HPDE6-E6E7 (cell line): ENCODE data around the gene APBB1IP.
A peak's percentile ranks its signal among the peaks of the same experiment; 100 is the strongest.
"Not testable (repeated sequence)": the region's sequence is repeated elsewhere in the genome, so short reads cannot be mapped to it uniquely, and the experiment has no call there.

Experiments
- DNase-seq: peaks from one replicate; pipeline ENCODE4 v3.0.0; 2011; ENCODE audit warnings: missing footprints; ENCODE audit errors: extremely low spot score

Gene APBB1IP

DNA sequence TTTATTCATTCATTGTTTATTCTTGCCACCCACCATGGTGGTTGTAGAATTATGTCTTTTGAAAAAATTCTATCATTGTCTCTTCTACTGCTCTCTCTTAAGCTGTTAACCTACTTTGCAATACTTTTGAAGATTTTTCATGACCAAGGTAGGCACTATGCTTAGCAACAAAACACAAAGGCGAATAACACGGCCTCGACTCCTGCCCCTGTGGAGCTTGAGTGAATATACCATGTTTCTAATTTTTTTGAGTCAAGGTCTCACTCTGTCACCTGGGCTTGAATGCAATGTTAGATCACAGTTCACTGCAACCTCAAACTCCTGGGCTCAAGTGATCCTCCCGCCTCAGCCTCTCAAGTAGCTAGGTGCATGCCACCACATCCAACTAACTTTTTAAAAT lies 39.4 kb downstream of the APBB1IP start:
- DNase-seq: no peak

DNA sequence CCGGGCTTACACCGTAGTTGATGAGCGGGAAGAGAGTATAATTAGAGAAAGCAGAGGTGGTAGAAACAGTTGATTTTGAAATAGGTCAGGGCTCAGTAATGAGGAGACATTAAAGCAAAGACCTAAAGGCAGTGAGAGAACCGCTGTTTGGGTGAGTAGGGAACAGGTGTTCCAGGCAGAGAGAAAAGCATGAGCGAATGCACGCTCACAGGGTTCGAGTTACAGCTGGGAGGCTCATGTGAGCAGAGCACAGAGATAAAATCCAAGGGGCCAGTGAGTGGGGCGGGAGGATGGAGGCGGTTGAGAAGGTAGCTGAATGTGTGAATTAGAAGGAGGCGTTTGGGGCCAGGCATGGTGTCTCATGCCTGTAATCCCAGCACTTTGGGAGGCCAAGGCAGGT lies 39.9 kb downstream of the APBB1IP start:
- no peak for DNase-seq

DNA sequence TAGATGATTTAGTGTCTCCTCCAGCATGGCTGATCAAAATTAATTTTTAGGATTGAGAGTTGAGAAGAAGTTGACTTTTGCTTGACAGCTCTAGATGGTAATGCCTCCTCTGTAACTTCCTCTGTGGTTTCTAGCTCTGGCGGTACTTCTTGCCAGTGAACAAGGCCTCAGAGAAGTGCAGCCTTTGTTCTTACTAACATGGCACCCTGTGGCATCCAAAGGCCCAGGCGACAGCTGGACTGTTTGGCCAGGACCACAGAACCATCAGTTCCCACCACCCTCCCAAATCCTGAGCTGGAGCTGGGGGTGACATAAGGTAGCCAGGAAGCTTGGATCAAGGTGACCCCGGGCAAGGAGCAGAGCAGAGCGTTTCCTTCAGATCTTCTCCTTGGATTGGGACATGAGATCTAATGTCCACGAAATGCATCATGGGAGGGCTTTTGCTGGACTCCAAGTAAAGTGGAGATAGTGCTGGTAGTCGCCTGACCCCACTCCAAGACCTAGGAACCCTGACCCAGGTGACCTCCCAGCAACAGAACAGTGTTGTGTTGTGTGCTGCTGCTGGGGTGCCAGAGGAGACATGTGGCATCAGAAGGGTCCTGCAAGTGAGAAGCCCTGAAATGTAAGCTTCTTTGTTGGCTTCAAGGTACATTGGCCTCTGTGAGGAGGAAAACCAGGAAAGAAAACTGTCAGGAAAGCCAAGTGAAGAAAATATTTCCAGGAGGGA lies 41.8 kb downstream of the APBB1IP start:
- no peak for DNase-seq

DNA sequence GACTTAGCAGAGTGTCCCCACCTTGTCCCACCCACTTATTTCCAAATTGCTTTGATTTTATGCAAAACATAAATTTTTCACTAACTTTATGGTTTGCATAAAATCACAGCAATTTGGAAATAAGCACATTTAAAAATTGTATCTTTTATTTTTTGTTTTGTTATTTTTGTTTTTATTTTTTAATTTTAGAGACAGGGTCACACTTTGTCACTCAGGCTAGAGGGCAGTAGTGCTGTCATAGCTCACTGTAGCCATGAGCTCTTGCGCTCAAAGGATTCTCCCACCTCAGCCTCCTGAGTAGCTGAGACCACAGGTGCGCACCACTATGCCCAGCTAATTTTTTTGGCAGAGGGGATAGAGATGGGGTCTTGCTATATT lies 43.2 kb downstream of the APBB1IP start:
- DNase-seq: no peak

DNA sequence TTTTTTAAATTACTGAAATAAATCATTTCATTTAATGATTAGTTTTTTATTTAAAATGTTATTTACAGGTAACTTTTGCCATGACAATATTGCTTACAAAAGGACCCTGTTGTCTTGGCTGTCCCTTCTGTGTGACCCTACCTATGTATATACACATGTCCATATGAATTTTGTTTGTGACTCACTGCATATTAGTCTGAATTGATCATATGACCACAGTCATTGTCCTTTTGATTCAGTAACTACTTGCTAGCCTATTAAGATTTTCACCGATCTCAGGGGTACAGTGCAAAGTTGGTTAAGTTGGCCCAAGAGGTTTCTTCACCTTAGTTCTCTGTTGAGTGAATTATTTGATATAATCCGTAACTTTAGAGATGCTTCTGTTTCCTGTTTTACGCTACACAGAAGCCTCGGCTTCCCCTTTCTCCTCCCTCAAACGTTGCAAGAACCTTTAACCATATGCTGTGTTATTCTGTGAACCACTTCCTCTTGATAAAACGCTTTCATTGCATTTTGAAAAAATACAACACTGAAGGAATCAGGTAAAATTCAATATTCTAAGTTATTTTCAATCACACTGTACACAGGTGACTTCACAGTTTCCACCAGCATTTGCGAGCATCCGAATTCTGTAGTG lies 43.9 kb downstream of the APBB1IP start:
- no peak for DNase-seq

DNA sequence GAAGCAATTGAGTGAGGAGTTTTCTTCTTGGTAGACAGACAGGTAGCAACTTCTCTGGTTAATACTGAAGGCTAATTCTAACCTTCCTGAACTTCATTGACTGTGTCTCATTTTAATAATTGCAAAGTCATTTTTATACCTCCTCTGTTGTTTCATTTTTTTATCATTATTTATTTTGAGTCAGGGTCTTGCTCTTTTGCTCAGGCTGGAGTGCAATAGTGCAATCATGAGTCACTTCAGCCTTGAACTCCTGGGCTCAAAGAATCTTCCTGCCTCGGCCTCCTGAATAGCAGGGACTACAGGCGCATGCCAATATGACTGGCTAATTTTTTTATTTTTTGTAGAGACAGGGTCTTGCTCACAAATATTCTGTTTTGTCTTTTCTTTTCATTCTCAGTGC lies 45.4 kb downstream of the APBB1IP start:
- no peak for DNase-seq

DNA sequence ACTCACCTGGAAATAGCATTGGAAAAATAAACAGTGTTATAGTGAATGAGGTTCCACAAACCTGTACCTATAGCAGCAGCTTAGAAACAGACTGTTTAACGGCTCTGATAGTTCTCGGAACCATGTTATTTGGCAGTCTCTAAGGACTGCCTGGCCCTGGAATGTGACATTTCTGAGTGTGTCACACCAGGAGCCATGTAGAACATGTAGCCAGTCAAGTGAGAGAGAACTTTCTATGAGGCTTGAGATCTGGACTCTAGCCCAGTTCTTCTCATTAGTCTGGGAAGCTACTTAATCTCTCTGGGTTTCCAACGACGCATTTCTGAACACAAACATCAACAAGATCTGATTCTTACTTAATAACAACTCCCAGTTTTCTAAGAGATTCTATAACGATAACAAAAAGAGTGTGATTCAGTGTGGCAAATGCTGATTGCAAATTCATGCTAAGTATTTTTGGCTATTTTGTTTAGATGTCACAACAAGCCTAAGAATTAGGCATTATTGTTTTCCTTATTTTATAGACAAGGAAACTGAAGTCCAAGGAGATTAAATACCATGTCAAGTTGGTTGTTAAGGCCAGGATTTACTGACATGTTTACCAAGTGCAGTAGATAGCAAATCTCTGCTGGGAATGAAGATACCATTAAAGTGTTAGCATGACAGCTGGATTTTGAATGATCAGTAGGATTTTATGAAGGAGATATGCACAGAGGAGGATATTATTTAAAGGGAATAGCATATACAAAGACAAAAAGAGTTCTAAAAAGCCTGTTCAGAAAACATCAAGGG lies 47.2 kb downstream of the APBB1IP start:
- no peak for DNase-seq

DNA sequence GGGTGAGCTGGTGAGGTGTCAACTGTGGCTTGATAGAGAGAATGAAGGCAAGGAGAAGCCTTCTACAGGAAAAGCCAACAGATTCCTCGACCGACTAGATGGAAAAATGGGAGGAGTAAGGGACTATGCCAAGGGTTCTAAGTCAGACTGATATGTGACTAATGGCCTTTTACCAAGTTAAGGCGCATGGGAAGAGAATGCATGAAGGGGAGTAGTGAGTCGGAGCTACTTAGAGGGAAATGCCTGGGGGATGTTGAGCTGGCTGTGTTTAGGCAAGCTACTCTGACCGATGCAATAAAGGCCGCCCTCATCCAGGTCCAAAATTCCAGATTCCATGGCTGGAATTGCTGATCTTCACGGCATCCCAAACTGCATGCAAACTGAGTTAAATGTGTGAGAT lies 48.2 kb downstream of the APBB1IP start:
- DNase-seq: no peak

DNA sequence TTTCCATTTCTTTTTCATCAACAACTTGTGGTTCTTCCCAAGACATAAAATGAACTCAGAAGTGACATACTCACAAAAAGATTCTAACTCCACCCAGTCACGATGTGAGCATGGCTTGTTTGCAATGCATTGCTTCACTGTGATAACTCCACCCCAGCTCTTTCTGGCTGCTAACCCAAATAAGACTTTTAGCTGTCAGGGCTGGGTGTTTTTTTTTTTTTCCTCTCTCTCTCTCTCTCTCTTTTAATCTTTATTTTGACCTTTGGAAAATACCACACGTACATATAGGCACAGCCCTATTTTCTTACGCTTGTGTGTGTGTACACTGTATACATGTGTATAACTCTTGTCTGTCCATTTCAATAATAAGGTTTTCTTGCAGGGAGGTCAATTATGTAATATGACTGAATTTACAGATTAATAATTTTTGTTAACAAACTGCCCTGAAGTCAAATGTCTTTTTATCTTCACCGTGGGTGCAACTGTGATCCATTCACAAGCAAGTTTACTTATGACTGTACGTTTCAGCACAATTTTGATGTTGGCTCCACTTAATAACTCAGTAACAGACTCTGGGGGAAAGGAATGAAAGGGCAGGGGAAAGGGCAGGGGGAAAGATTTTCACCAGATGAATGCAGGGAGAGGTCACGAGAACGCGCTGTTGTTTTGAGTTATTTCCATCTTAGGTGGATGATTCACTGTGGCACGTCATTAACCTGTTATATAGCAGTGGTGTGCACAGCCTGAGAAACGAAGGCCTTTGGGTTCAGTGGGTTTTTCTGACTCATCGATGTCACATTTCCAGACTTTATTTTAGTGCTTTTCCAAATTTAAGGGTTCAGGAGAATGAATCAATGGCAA lies 49.1 kb downstream of the APBB1IP start:
- DNase-seq: peak; percentile 12

DNA sequence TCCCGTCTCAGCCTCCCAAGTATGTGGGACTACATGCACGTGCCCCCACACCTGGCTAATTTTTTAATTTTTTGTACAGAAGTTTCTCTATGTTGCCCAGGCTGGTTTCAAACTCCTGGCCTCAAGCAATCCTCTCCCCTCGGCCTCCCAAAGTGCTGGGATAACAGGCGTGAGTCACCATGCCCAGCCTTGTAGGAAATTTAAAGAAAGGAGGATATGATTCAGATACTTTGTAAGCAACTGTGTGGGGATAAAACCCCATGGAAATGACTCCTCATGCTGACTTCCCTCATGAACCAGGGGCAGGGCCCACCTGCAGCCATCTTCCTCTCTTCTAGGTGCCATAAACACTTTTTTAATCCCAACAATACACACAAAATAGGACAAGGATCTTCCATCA lies 50.2 kb downstream of the APBB1IP start:
- DNase-seq: no peak

DNA sequence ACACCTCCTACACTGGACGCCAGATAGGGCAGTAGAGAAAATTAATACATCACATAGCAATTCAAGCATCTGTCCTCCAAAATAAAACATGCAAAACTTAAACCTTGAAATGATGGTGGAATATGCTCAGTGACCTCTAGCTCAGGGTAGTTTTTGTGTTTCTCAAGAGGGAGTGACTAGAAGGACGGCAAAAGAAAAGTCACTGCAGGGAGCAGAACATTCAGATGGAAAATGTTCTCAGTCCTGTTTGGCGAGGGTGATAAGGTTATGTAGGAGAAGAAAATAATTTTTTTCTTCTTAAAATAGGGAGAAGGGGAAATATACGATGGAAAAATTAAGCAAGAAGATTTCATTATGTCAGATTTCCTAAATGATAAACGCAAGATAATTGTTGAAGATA lies 50.9 kb downstream of the APBB1IP start:
- no peak for DNase-seq

DNA sequence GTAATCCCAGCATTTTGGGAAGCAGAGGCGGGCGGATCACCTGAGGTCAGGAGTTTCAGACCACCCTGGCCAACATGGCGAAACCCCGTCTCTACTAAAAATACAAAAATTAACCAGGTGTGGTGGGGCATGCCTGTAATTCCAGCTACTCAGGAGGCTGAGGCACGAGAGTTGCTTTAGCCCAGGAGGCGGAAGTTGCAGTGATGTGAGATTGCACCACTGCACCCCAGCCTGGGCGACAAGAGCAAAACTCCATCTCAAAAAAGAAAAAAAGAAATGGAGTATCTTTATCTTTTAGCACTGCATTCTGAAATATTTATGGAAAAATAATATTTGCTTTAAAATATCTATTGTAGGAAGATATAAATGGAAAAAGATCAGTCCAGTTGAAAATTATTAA lies 52.2 kb downstream of the APBB1IP start:
- not testable (repeated sequence) for DNase-seq

DNA sequence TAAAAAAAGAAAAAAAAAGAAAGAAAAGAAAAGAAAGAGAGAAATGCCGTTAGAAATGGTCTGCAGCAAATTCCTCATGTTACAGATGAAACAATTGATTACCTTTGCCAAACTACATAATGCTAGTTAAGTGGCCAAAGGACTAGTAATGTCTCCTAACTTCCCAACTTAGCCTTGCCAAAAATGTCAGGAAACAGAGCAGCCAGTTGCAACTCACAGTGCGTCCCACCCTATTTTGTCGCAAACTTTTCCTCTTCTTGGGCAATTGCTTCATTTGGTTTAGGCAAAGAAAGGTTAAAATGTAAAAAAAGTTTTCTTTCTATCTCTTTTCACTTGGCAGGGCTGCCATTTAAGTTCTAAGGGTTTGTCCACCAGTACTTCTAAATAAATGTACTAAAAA lies 53.1 kb downstream of the APBB1IP start:
- no peak for DNase-seq

DNA sequence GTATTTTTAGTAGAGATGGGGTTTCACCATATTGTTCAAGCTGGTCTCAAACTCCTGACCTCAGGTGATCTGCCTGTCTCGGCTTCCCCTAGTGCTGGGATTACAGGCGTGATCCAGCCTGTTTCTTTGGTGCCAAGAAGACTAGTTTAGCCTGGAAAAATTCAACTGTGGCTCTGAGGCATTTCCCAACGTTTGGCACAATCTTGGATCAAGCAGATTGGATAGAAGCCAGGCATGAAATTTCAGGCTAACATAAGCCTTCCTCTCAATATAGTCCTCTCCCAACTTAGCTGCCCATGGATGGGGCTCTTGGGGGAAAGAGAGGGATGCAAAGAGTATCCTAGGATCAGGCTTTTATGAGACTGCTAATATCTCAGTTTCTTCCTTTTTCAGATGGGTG lies 53.8 kb downstream of the APBB1IP start:
- no peak for DNase-seq

DNA sequence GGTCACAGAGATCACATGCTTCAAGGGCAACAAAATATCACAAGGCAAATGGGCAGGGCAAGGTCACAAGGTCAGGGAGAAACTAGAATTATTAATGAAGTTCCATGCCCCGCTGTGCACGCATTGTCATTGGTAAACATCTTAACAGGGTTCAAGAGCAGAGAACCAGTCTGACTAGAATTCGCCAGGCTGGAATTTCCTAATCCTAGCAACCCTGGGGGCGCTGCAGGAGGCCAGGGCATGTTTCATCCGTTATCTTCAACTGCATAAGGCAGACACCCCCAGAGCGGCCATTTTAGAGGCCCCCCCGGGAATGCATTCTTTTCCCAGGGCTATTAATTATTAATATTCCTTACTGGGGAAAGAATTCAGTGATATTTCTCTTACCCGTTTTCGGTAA lies 54.6 kb downstream of the APBB1IP start:
- not testable (repeated sequence) for DNase-seq

DNA sequence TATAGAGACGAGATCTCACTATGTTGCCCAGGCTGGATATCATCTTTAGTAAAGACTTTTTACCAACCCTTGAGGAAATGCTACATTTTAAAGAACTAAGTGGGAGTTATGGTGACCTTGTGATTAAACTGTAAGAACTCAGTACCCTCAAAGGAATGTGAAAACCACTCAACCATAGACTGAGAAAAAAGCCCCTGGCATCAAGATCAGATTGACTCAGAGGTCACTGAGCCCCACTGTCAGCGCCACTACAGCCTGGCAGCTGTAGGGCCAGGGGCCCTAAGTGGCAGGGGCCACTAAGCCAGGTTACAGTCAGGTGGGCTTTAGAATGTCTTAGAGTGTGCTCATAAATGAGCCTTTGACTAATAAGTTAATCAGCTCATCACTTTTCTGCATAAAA lies 55.9 kb downstream of the APBB1IP start:
- no peak for DNase-seq

DNA sequence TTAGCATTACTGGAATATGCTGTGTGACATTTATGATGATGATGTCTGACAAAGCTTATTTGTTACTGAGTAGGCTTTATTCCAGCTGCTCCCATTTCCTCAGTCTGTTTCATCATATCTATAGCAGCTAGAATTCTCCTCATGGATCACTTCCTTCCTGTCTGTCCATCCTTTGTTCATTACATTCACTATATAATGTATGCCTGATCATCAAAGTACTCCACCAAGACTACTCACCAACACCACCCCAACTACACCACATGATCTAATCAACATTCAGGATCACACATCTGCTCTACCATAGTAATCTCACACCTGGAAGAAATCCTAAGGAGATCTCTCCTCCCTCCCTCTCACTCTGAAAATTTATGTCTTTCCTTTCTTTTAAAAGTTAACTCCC lies 61.3 kb downstream of the APBB1IP start:
- no peak for DNase-seq

DNA sequence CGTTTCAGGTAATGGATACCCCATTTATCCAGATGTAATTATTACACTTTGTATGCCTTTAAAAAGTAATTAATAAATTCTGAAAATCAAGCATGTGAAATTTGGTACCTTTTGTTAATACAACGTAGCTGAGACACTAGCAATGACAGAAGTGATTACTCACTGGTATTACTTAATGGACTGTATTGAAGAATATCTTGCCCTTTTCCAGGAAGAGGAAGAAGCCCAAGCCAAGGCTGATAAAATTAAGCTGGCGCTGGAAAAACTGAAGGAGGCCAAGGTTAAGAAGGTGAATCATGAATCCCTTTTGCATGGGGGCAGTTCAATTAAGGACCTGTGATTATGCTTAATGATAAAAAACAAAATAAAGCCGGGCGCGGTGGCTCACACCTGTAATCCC lies 64.8 kb downstream of the APBB1IP start:
- DNase-seq: no peak

DNA sequence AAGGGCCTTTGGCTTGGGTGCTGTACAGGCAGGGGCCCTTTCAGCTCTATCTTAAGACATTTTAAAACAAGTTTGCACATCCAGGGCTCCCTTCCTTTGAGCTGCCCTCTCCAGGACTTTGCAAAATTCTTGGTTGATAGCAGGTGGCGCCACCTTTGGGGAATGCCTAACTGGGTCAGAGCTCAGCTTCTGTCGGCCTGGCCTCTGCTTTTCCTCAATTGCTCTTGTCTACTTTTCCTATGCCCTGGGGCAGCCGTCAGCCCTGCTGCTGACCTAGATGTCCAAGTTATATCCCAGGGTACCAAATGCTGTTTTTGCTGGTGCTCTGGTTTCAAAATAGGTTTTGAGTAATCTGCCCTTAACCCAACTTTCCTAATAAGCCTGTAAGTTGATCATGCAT lies 65.8 kb downstream of the APBB1IP start:
- no peak for DNase-seq

DNA sequence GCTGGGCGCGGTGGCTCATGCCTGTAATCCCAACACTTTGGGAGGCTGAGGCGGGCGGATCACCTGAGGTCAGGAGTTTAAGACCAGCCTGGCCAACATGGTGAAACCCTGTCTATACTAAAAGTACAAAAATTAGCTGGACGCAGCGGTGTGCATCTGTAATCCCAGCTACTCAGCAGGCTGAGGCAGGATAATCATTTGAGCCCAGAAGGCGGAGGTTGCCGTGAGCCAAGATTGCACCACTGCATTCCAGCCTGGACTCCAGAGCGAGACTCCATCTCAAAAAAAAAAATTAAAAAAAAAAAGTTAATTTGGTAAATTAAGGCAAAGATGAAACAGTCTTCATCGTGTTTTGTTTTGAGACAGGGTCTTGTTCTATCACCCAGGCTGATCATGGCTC lies 66.3 kb downstream of the APBB1IP start:
- not testable (repeated sequence) for DNase-seq

DNA sequence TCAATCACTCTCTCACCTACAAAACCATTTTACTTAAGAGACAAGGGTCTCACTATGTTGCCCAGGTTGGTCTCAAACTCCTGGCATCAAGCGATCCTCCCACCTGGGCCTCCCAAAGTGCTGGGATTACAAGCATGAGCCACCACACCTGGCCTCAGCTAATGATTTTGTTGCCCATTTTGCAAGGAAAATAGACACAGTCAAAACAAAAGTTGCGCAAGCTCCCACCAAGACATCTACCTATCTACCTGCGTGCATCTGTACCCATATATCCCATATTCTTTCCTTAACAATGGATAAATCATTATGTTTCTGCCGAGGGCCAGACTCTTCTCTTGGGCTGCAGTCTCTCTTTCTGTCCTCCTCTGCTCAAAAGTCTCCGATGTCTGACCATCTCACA lies 67.3 kb downstream of the APBB1IP start:
- DNase-seq: no peak

DNA sequence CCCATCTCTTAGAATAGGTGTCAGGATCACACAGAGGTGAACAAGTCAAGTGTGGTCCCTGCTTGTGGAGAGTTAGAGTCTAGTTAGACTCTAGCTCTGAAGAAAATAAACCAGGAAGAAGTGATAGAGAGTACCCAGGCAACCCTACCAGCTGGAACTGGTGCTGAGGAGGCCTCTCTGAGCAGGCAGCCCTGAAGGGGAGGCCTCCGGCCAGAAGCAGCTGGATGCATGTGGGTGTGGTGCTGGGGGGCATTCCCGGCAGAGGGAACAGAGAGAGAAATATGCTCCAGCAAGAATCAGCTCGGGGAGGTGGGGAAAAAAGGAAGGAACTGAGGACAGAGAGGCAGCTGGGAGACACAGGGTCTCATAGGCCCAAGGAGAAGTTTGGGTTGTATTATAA lies 68.6 kb downstream of the APBB1IP start:
- no peak for DNase-seq
